Ishikawa (cell line): ENCODE data around the gene ADCY4.

Experiments used
- CEBPB ChIP-seq: IDR thresholded peaks from 2 replicates; pipeline ENCODE4 v1.6.1; 2012
- CREB1 ChIP-seq: IDR thresholded peaks from 2 replicates; pipeline ENCODE4 v1.6.1; 2012; ENCODE audit warnings: low read depth
- EGR1 ChIP-seq: IDR thresholded peaks from 2 replicates; pipeline ENCODE4 v1.6.1; 2012
- EP300 ChIP-seq: IDR thresholded peaks from 2 replicates; pipeline ENCODE4 v1.6.1; 2012; ENCODE audit warnings: borderline replicate concordance
- FOXM1 ChIP-seq: IDR thresholded peaks from 2 replicates; pipeline ENCODE4 v1.6.1; 2012; ENCODE audit warnings: low read depth, borderline replicate concordance
- MAX ChIP-seq: IDR thresholded peaks from 2 replicates; pipeline ENCODE4 v1.6.1; 2012
- NFIC ChIP-seq: IDR thresholded peaks from 2 replicates; pipeline ENCODE4 v1.6.1; 2012
- RAD21 ChIP-seq: IDR thresholded peaks from 2 replicates; pipeline ENCODE4 v1.6.1; 2012; ENCODE audit warnings: low read depth
- REST ChIP-seq: IDR thresholded peaks from 2 replicates; pipeline ENCODE4 v1.6.1; 2012; ENCODE audit warnings: low read depth, mild to moderate bottlenecking
- TAF1 ChIP-seq: IDR thresholded peaks from 2 replicates; pipeline ENCODE4 v1.6.1; 2012; ENCODE audit warnings: low read depth, mild to moderate bottlenecking
- TCF12 ChIP-seq: IDR thresholded peaks from 2 replicates; pipeline ENCODE4 v1.6.1; 2012; ENCODE audit warnings: low read depth
- TEAD4 ChIP-seq: IDR thresholded peaks from 2 replicates; pipeline ENCODE4 v1.6.1; 2012
- USF1 ChIP-seq: IDR thresholded peaks from 2 replicates; pipeline ENCODE4 v1.6.1; 2012
- YY1 ChIP-seq: IDR thresholded peaks from 2 replicates; pipeline ENCODE4 v1.6.1; 2012; ENCODE audit warnings: low read depth
- ZBTB7A ChIP-seq: IDR thresholded peaks from 2 replicates; pipeline ENCODE4 v1.6.1; 2012; ENCODE audit warnings: low read depth

ADCY4 gene

GRCh38 chr14:24369907-24370687 lies 35.2 kb upstream of the ADCY4 start:
- TF ChIP-seq RAD21: no peak
- no peak for TF ChIP-seq ZBTB7A
- TF ChIP-seq FOXM1: no peak
- no peak for TF ChIP-seq MAX
- TF ChIP-seq CREB1: no peak
- TF ChIP-seq CEBPB: no peak
- no peak for TF ChIP-seq TAF1
- no peak for TF ChIP-seq REST
- no peak for TF ChIP-seq YY1
- TF ChIP-seq TEAD4: no peak
- TF ChIP-seq EP300: no peak
- TF ChIP-seq TCF12: no peak
- no peak for TF ChIP-seq NFIC
- TF ChIP-seq USF1: no peak

- no peak for TF ChIP-seq FOXM1
- no peak for TF ChIP-seq EP300
- TF ChIP-seq CREB1: no peak
- no peak for TF ChIP-seq TEAD4
- no peak for TF ChIP-seq ZBTB7A
- no peak for TF ChIP-seq NFIC
- no peak for TF ChIP-seq YY1
- no peak for TF ChIP-seq TCF12
- no peak for TF ChIP-seq EGR1
- no peak for TF ChIP-seq REST
- no peak for TF ChIP-seq RAD21
Observed at GRCh38 chr14:24369463-24369862, 34.6 kb upstream of the ADCY4 start.

- TF ChIP-seq EP300 (no peak), TCF12 (no peak), FOXM1 (no peak), REST (no peak), ZBTB7A (no peak; the same call in 1 of the 2 replicates), NFIC (no peak), YY1 (no peak), USF1 (no peak), TAF1 (no peak), RAD21 (no peak), CREB1 (no peak), TEAD4 (no peak), CEBPB (no peak), EGR1 (no peak), MAX (no peak)
Observed at GRCh38 chr14:24368562-24369252, 33.8 kb upstream of the ADCY4 start.

- TF ChIP-seq REST: no peak
- no peak for TF ChIP-seq MAX
- TF ChIP-seq FOXM1: no peak
- no peak for TF ChIP-seq TCF12
- no peak for TF ChIP-seq RAD21
- no peak for TF ChIP-seq EP300
Observed at GRCh38 chr14:24368212-24368561, 33.3 kb upstream of the ADCY4 start.
